Choroid plexus epithelial cell (primary cell): ENCODE measurements around the gene LDB3.
A peak's percentile ranks its signal among the peaks of the same experiment; 100 is the strongest.

ENCODE experiments used
- DNase-seq: peaks from one replicate; pipeline ENCODE4 v3.0.0-alpha.2; 2010; ENCODE audit warnings: low read depth
- H3K4me3 ChIP-seq: 2 replicates; pipeline ENCODE4 v1.5.1; 2011; ENCODE audit warnings: low read depth, mild to moderate bottlenecking, control low read depth, low read length, moderate library complexity
- CTCF ChIP-seq: conservative IDR thresholded peaks from 2 replicates; pipeline ENCODE4 v1.5.1; 2011; ENCODE audit warnings: low read depth, mild to moderate bottlenecking, control low read depth, inconsistent platforms, low read length, moderate library complexity

LDB3 gene

GRCh38 chr10:86753638-86754434 is 85.5 kb downstream of the LDB3 start:
- TF ChIP-seq CTCF, result no peak
- DNase-seq, result no peak
- no peak overlapping the region for H3K4me3 ChIP-seq

GRCh38 chr10:86755454-86755739 is 87.1 kb downstream of the LDB3 start:
- H3K4me3 ChIP-seq, result peak overlapping the region; percentile 82
- TF ChIP-seq CTCF, result no peak
- DNase-seq, result no peak

- TF ChIP-seq CTCF, result no peak
- DNase-seq, result peak; percentile 83
- H3K4me3 ChIP-seq, result peak overlapping the region; percentile 82
Measured at GRCh38 chr10:86755740-86756510, 87.6 kb downstream of the LDB3 start.

- H3K4me3 ChIP-seq, result peak within 1 kb of the TSS; percentile 82
- no peak for TF ChIP-seq CTCF
- DNase-seq, result peak; percentile 92
Measured at GRCh38 chr10:86756511-86757112, 88.3 kb downstream of the LDB3 start, which contains the start of gene BMPR1A. Gene BMPR1A, plus strand, starts transcription at chr10:86756619. Its CDS starts 119,400 bp downstream, at chr10:86876019.

- peak; percentile 43 for TF ChIP-seq CTCF
- peak; percentile 58 for DNase-seq
- peak overlapping the region; percentile 80 for H3K4me3 ChIP-seq
Measured at GRCh38 chr10:86757113-86757972, 89.0 kb downstream of the LDB3 start.

GRCh38 chr10:86758189-86759072 is 90.1 kb downstream of the LDB3 start:
- H3K4me3 ChIP-seq, result peak overlapping the region; percentile 80
- DNase-seq, result peak; percentile 43
- no peak for TF ChIP-seq CTCF
